ENCODE measurements around the gene SSUH2. TPM values are rescaled to one million over a fixed set of nuclear protein-coding genes. Genes with fewer than 3 reads are reported as not detected.
"Not testable (repeated sequence)": the region's sequence is repeated elsewhere in the genome, so short reads cannot be mapped to it uniquely, and the experiment has no call there.

Gene SSUH2
- polyA plus RNA-seq, 5 donors: 1.5 to 2.7 (median 2.3) TPM

GRCh38 chr3:8660175-8661118, 15.8 kb upstream of the SSUH2 start:
- peak; percentile 51 to 65 for DNase-seq

GRCh38 chr3:8659242-8659641, 14.6 kb upstream of the SSUH2 start:
- no peak for DNase-seq

GRCh38 chr3:8658306-8659212, 14.0 kb upstream of the SSUH2 start:
- DNase-seq: peak; percentile 81 to 82

- peak in 1 of 2 donors; percentile 13 for DNase-seq
Observed at GRCh38 chr3:8657804-8658305, 13.3 kb upstream of the SSUH2 start.

- DNase-seq: no peak
Observed at GRCh38 chr3:8656240-8656639, 11.6 kb upstream of the SSUH2 start.

- no peak for DNase-seq
Observed at GRCh38 chr3:8655387-8655835, 10.8 kb upstream of the SSUH2 start.

GRCh38 chr3:8654572-8655329, 10.2 kb upstream of the SSUH2 start:
- not testable (repeated sequence) for DNase-seq

- no peak for DNase-seq
Observed at GRCh38 chr3:8653800-8654408, 9.3 kb upstream of the SSUH2 start.

GRCh38 chr3:8652324-8652987, 7.9 kb upstream of the SSUH2 start:
- DNase-seq: no peak

GRCh38 chr3:8651418-8652323, 7.1 kb upstream of the SSUH2 start:
- DNase-seq: no peak

GRCh38 chr3:8650583-8651416, 6.2 kb upstream of the SSUH2 start:
- no peak for DNase-seq

GRCh38 chr3:8649757-8650156, 5.2 kb upstream of the SSUH2 start:
- no peak for DNase-seq

- DNase-seq: no peak
Observed at GRCh38 chr3:8648909-8649741, 4.5 kb upstream of the SSUH2 start.

- no peak for DNase-seq
Observed at GRCh38 chr3:8647137-8647985, 2.8 kb upstream of the SSUH2 start.

GRCh38 chr3:8646313-8646938, 1.8 kb upstream of the SSUH2 start:
- no peak for DNase-seq

GRCh38 chr3:8645712-8646111, 1.1 kb upstream of the SSUH2 start:
- no peak for DNase-seq

Measured in right lung (tissue), 5 donors.